Heart left ventricle (tissue), 13 donors: ENCODE results near the gene TAOK3.
A peak's percentile ranks its signal among the peaks of the same experiment; 100 is the strongest.

ENCODE experiments used
- CTCF ChIP-seq, 12 donors: fragments of 200-600 bp; sonication (generic) in 4 of 12; IDR thresholded peaks; one replicate each; pipeline versions ENCODE4 v1.5.0 to v1.8.0; 2018 to 2022; ENCODE audit warnings: antibody characterized with exemption in 12 of 12, mild to moderate bottlenecking in 5 of 12
- POLR2A ChIP-seq, 2 donors: fragments of 450-650 bp; IDR thresholded peaks; one replicate each; pipeline ENCODE4 v1.6.1; 2017; ENCODE audit warnings: antibody characterized with exemption in 2 of 2, mild to moderate bottlenecking in 2 of 2, moderate library complexity in 2 of 2
- donor health status: ischemic (EF 13 %, LVEDD 7.1; RV severe dilation, severe dysfunction).
- donor health status: DM: no; HTN: yes; CAD: no.
- donor health status: DM: no; HTN: no; CAD: no.
- donor health status: ischemic (EF 25% LVEDD 6.9; RV normal size, moderate dysfunction).
- donor health status: ischemic (EF 25% LVEDD 5.7; RV mildly dilated, moderate dysfunction).
- donor health status: ischemic (EF 35%, LVEDD 5.7; RV mildly dilated, moderate dysfunction).
- donor health status: nonischemic (EF 11% LVEDD 7.7; RV severe dilation, severe dysfunction).
- donor health status: DM: yes; HTN: yes; CAD: no.
- donor health status: PGD.
- donor health status: ischemic (EF 29% LVEDD 5.4; RV normal size, mild dysfunction).
- donor health status: nonischemic (EF 23%, LVEDD 6.1; RV moderate dilation, normal function).

GRCh38 chr12:118372541-118373495, at the start of gene TAOK3:
- peak in 1 of 12 donors; percentile 18 for TF ChIP-seq CTCF (IDR thresholded peaks at IDR 0.05)
- TF ChIP-seq POLR2A (IDR thresholded peaks at IDR 0.05) = peak; percentile 74 to 97
